ENCODE measurements around the gene NUMA1.

Gene NUMA1

GRCh38 chr11:72039031-72039855 is 41.1 kb downstream of the NUMA1 start:
- Histone ChIP-seq H3K4me3 (ENCODE audit: low read length) (peak overlapping the region; percentile 68), H3K27me3 (ENCODE audit: insufficient read depth, low read length) (no peaks in the 10 kb centered on the region), H3K9me3 (ENCODE audit: low read length) (no peaks in the 10 kb centered on the region), H3K4me1 (ENCODE audit: insufficient read depth, low read length) (peaks cover 41% of the 10 kb centered on the region), H3K36me3 (ENCODE audit: insufficient read depth, low read length) (peaks cover 15% of the 10 kb centered on the region), H2AFZ (ENCODE audit: low read depth, low read length) (no peak overlapping the region)

GRCh38 chr11:72038491-72038890 is 41.9 kb downstream of the NUMA1 start:
- H3K4me1 ChIP-seq (ENCODE audit: insufficient read depth, low read length) = peaks cover 41% of the 10 kb centered on the region
- H3K4me3 ChIP-seq (ENCODE audit: low read length) = peak overlapping the region; percentile 68
- no peaks in the 10 kb centered on the region for H3K27me3 ChIP-seq (ENCODE audit: insufficient read depth, low read length)
- H2AFZ ChIP-seq (ENCODE audit: low read depth, low read length) = no peak overlapping the region
- H3K9me3 ChIP-seq (ENCODE audit: low read length) = no peaks in the 10 kb centered on the region
- peaks cover 20% of the 10 kb centered on the region for H3K36me3 ChIP-seq (ENCODE audit: insufficient read depth, low read length)

GRCh38 chr11:72037554-72038311 is 42.6 kb downstream of the NUMA1 start:
- H3K36me3 ChIP-seq (ENCODE audit: insufficient read depth, low read length) = peaks cover 25% of the 10 kb centered on the region
- H3K27me3 ChIP-seq (ENCODE audit: insufficient read depth, low read length) = no peaks in the 10 kb centered on the region
- no peak overlapping the region for H2AFZ ChIP-seq (ENCODE audit: low read depth, low read length)
- no peaks in the 10 kb centered on the region for H3K9me3 ChIP-seq (ENCODE audit: low read length)
- peaks cover 39% of the 10 kb centered on the region for H3K4me1 ChIP-seq (ENCODE audit: insufficient read depth, low read length)
- H3K4me3 ChIP-seq (ENCODE audit: low read length) = no peak overlapping the region

GRCh38 chr11:72036687-72037086 is 43.7 kb downstream of the NUMA1 start:
- no peaks in the 10 kb centered on the region for H3K27me3 ChIP-seq (ENCODE audit: insufficient read depth, low read length)
- no peak overlapping the region for H2AFZ ChIP-seq (ENCODE audit: low read depth, low read length)
- H3K4me1 ChIP-seq (ENCODE audit: insufficient read depth, low read length) = peaks cover 30% of the 10 kb centered on the region
- H3K4me3 ChIP-seq (ENCODE audit: low read length) = no peak overlapping the region
- peaks cover 33% of the 10 kb centered on the region for H3K36me3 ChIP-seq (ENCODE audit: insufficient read depth, low read length)
- H3K9me3 ChIP-seq (ENCODE audit: low read length) = no peaks in the 10 kb centered on the region

DNA sequence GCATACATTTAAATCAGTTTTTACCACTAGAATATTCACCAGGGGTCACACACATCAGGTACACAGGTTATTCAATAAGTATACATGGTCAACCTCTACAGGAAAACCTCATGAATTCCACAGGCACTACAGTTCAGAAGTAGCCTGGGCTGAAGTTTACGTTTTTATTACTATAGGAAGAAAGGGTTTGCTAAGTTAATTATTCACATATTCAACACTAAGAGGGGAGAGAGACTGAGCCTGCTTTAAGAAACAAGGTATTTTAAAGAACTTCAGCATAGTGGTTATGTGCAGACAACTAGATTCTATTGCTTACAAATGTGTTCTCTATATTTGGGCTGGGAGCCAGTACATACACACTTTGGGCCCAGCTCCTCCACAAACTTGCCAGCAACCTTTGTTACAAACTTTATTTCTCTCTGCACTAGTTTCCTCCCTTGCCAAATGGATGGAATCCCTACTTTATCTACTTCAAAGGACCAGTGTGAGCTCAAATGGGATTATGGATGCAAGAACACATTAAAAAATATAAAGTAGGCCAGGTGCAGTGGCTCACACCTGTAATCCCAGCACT is 49.8 kb downstream of the NUMA1 start:
- Histone ChIP-seq H3K4me1 (ENCODE audit: insufficient read depth, low read length) (no peaks in the 10 kb centered on the region), H3K27me3 (ENCODE audit: insufficient read depth, low read length) (no peaks in the 10 kb centered on the region), H2AFZ (ENCODE audit: low read depth, low read length) (no peak overlapping the region), H3K36me3 (ENCODE audit: insufficient read depth, low read length) (peaks cover 75% of the 10 kb centered on the region), H3K4me3 (ENCODE audit: low read length) (no peak overlapping the region), H3K9me3 (ENCODE audit: low read length) (no peaks in the 10 kb centered on the region)

- peaks cover 81% of the 10 kb centered on the region for H3K36me3 ChIP-seq (ENCODE audit: insufficient read depth, low read length)
- no peaks in the 10 kb centered on the region for H3K9me3 ChIP-seq (ENCODE audit: low read length)
- no peak overlapping the region for H2AFZ ChIP-seq (ENCODE audit: low read depth, low read length)
- no peak overlapping the region for H3K4me3 ChIP-seq (ENCODE audit: low read length)
- H3K27me3 ChIP-seq (ENCODE audit: insufficient read depth, low read length) = no peaks in the 10 kb centered on the region
- H3K4me1 ChIP-seq (ENCODE audit: insufficient read depth, low read length) = no peaks in the 10 kb centered on the region
These were observed 54.3 kb downstream of the NUMA1 start for GRCh38 chr11:72026090-72026489.

DNA sequence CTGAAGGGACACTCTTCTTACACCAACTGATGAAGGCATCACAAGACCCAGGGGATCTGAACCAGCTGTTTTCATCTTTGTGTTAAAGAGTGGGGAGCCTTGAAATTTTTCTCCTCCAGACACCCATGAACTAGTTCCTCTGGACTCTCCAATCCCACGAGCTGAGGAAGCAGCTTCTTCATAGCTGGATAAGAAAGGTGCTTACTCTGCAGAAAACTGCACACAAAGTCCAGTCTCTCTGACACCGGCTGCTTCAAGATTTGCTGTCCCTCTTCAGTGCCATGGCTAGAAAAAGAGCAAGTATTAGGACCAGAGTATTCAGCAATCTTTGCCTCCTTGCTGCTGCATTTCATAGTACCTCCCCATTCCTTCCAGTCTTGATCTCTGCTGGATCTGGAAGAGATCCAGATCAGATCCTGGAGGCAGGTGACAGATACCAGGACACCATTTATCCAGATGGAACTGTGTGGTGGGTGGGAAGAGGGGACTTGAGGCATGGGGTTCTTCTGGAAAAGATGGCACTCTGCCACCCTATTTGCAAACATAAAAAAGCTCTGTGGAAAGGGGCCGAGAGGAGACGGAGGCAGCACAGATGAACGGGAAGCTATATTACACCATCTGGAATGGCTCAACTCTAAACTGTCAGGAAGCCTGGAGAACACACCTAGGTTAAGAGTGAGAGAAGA is 56.1 kb downstream of the NUMA1 start:
- H3K9me3 ChIP-seq (ENCODE audit: low read length) = no peaks in the 10 kb centered on the region
- H3K4me3 ChIP-seq (ENCODE audit: low read length) = no peak overlapping the region
- no peaks in the 10 kb centered on the region for H3K27me3 ChIP-seq (ENCODE audit: insufficient read depth, low read length)
- H3K4me1 ChIP-seq (ENCODE audit: insufficient read depth, low read length) = no peaks in the 10 kb centered on the region
- peaks cover 83% of the 10 kb centered on the region for H3K36me3 ChIP-seq (ENCODE audit: insufficient read depth, low read length)
- no peak overlapping the region for H2AFZ ChIP-seq (ENCODE audit: low read depth, low read length)

DNA sequence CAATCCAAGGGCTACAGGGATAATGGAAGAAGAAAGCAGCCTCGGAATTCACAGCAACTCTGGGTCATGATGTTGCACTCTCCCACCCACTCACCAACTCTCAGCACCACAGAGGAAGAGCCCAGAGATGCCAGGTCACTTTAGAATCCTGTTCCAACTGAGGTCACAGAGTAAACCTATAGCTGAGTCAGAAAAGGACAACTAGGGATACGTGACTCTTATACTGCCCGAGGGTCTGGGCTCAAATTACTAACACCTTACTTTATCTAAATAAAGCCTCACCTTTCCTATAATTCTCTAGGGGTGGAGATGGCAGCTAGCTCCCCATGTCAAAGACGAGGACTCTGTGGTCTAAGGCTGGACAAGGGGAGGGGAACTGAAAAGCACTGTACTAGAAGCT is 57.0 kb downstream of the NUMA1 start:
- H3K4me3 ChIP-seq (ENCODE audit: low read length) = no peak overlapping the region
- H3K9me3 ChIP-seq (ENCODE audit: low read length) = no peaks in the 10 kb centered on the region
- H2AFZ ChIP-seq (ENCODE audit: low read depth, low read length) = no peak overlapping the region
- no peaks in the 10 kb centered on the region for H3K4me1 ChIP-seq (ENCODE audit: insufficient read depth, low read length)
- no peaks in the 10 kb centered on the region for H3K27me3 ChIP-seq (ENCODE audit: insufficient read depth, low read length)
- H3K36me3 ChIP-seq (ENCODE audit: insufficient read depth, low read length) = peaks cover 83% of the 10 kb centered on the region

DNA sequence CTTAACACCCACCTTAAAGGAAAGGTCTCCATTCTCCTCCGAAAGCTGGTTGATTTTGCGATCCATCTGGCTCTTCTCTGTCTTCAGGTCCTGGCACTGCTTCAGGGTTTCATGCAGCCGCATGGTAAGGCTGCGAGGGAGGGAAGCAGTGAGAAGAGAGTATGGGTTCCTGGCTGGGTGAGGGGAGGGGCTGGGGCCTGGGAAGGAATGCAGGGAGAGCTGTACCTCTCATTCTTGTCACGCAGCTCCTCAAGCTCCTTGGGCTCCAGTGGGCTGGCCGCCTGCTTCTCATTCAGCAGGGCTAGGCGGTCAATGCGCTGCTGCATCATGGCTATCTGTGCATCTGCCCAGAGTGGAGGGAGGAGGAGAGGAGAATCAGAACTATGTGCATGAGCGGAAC is 62.2 kb downstream of the NUMA1 start:
- Histone ChIP-seq H3K27me3 (ENCODE audit: insufficient read depth, low read length) (no peaks in the 10 kb centered on the region), H3K4me1 (ENCODE audit: insufficient read depth, low read length) (no peaks in the 10 kb centered on the region), H2AFZ (ENCODE audit: low read depth, low read length) (no peak overlapping the region), H3K4me3 (ENCODE audit: low read length) (no peak overlapping the region), H3K9me3 (ENCODE audit: low read length) (no peaks in the 10 kb centered on the region), H3K36me3 (ENCODE audit: insufficient read depth, low read length) (peaks cover 97% of the 10 kb centered on the region)

DNA sequence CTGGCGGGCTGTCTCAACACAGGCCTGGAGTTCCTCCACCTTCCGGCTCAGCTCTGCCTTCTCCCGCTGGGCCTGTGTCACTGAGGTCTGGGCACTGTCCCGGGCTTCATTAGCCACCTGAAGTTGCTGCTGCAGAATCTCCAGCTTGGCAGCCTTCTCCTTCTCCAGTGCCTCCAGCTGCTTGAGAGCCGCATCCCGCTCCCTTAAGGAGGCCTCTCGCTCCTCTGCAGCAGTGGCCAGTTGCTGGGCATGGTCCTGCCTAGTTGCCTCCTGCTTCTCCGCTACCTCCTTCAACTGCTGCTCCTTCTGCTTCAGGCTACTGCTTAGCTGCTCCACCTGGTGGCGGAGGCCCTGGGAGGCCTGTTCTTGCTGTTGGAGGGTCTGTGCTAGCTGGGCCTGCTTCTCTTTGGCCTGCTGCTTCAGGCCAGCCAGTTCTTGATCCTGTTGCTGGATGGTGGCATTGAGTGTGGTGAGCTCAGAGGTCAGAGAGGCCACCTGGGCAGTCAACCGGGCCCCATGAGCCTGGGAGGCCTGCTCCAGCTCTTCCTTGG is 64.8 kb downstream of the NUMA1 start:
- H3K36me3 ChIP-seq (ENCODE audit: insufficient read depth, low read length) = peaks cover 99% of the 10 kb centered on the region
- no peaks in the 10 kb centered on the region for H3K9me3 ChIP-seq (ENCODE audit: low read length)
- no peaks in the 10 kb centered on the region for H3K4me1 ChIP-seq (ENCODE audit: insufficient read depth, low read length)
- H3K27me3 ChIP-seq (ENCODE audit: insufficient read depth, low read length) = no peaks in the 10 kb centered on the region
- no peak overlapping the region for H2AFZ ChIP-seq (ENCODE audit: low read depth, low read length)
- no peak overlapping the region for H3K4me3 ChIP-seq (ENCODE audit: low read length)

DNA sequence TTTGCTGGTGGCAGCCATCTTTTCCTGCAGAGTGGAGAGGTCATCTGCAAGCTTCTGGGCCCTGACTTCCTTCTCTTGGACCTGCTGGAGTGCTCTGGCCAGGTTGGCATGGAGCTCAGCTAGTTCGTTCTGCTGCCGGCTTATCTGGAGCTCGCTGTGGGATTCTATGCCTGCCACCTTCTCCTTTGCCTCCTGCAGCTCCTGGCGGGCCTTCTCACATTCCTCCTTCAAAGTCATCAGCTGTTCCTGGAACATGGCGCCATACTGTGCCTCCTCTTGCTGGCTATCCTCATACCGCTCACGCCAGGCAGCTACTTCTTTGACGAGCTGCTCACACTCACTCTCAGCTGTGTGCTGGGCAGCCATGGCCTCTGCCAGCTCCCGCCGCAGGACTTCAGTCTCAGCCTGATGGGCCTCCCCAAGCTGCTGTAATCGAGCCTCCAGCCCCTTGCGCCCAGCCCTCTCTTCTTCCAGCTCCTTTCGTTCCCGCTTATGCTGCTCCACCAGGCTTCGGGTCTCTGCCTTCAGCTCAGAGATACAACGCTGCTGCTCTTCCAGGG is 65.5 kb downstream of the NUMA1 start:
- Histone ChIP-seq H3K4me1 (ENCODE audit: insufficient read depth, low read length) (no peaks in the 10 kb centered on the region), H3K36me3 (ENCODE audit: insufficient read depth, low read length) (peaks cover 98% of the 10 kb centered on the region), H3K27me3 (ENCODE audit: insufficient read depth, low read length) (no peaks in the 10 kb centered on the region), H3K9me3 (ENCODE audit: low read length) (no peaks in the 10 kb centered on the region), H2AFZ (ENCODE audit: low read depth, low read length) (no peak overlapping the region), H3K4me3 (ENCODE audit: low read length) (no peak overlapping the region)

GRCh38 chr11:72013765-72014711 is 66.3 kb downstream of the NUMA1 start:
- no peak overlapping the region for H2AFZ ChIP-seq (ENCODE audit: low read depth, low read length)
- no peak overlapping the region for H3K4me3 ChIP-seq (ENCODE audit: low read length)
- H3K4me1 ChIP-seq (ENCODE audit: insufficient read depth, low read length) = no peaks in the 10 kb centered on the region
- H3K36me3 ChIP-seq (ENCODE audit: insufficient read depth, low read length) = peaks cover 98% of the 10 kb centered on the region
- H3K9me3 ChIP-seq (ENCODE audit: low read length) = no peaks in the 10 kb centered on the region
- no peaks in the 10 kb centered on the region for H3K27me3 ChIP-seq (ENCODE audit: insufficient read depth, low read length)

Measured in neuron (in vitro differentiated cells).